Adrenal gland (tissue), 5 donors: ENCODE results near the gene DENND2A.

Experiments used
- CTCF ChIP-seq, 6 experiments: fragments of 450-650 bp in 4 of 6; fragments of 200-600 bp in 2 of 6; sonication (generic) in 1 of 6; IDR thresholded peaks; 1 replicate in 5 of 6; 2 replicates in 1 of 6; pipeline versions ENCODE4 v1.5.1 to v1.8.0; 2016 to 2021; ENCODE audit warnings: antibody characterized with exemption in 6 of 6, mild to moderate bottlenecking in 2 of 6, moderate library complexity in 1 of 6
- POLR2A ChIP-seq, 2 donors: fragments of 450-650 bp; IDR thresholded peaks; one replicate each; pipeline ENCODE4 v1.6.1; 2017; ENCODE audit warnings: antibody characterized with exemption in 2 of 2, mild to moderate bottlenecking in 2 of 2, moderate library complexity in 1 of 2
- donor health status: DM: no; HTN: no; CAD: no.

GRCh38 chr7:140668641-140669040 lies 28.0 kb upstream of the DENND2A start:
- TF ChIP-seq CTCF (IDR thresholded peaks at IDR 0.05), result no peak
- TF ChIP-seq POLR2A (IDR thresholded peaks at IDR 0.05), result no peak
